ENCODE measurements around the gene TRIM40.

The TRIM40 gene

DNA sequence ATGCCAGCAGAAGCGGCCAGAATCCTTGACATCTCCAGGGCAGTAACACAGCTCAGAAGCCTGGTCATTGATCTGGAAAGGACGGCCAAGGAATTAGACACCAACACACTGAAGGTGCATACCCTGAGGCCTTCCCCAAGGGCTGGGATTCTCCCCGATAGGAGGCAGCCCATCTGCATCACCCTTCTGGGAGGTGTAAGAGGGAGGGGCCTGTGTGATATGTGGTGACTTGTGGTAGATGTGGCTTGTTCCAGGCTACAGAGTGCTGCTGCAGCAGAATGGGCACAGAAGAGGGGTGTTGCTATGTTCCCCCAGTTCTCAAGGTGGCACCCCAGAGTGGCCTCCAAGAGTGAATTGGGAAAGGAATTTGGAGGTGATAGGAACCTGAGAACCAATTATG lies 11.2 kb downstream of the TRIM40 start:
- no peak for DNase-seq (ENCODE audit: low read depth in 3 of 3, low spot score in 1 of 3)

- no peak for DNase-seq (ENCODE audit: low read depth in 3 of 3, low spot score in 1 of 3)
Observed at GRCh38 chr6:30149234-30149633, 13.3 kb downstream of the TRIM40 start.

- DNase-seq (ENCODE audit: low read depth in 3 of 3, low spot score in 1 of 3): no peak
Observed at GRCh38 chr6:30149858-30150550, 14.1 kb downstream of the TRIM40 start.

DNA sequence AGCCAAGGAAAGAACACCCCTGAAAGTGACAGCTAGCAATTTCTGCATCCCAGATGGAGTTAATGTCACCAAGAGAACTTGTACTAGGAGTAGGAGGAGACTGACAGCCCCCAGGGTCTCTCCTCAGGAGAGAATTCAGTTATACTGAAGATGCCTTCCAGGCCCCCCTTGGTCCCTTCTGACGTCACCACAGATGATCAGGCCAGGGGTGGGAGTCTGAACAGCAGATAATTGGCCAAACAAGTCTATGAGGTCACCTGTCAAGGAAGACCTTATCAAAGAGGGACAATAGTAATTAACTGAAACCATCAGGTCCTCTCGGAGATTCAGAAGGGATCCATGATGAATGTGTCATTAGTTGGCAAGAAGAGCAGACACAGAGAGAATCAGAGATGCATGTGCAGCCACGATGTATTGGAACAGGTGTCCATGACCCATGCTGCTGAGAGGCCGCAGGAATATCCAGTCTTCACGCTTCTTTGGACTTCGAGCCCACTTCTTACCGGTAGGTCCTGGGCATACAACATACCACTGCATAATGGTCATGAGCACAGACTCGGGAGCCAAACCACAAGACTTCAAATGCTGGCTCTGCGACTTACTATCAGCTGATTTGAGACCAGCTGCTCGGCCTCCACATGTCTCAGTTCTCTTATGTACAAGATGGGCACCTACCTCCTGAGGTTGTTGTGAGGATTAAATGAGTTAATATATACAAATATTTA lies 14.9 kb downstream of the TRIM40 start:
- DNase-seq (ENCODE audit: low read depth in 3 of 3, low spot score in 1 of 3): no peak

DNA sequence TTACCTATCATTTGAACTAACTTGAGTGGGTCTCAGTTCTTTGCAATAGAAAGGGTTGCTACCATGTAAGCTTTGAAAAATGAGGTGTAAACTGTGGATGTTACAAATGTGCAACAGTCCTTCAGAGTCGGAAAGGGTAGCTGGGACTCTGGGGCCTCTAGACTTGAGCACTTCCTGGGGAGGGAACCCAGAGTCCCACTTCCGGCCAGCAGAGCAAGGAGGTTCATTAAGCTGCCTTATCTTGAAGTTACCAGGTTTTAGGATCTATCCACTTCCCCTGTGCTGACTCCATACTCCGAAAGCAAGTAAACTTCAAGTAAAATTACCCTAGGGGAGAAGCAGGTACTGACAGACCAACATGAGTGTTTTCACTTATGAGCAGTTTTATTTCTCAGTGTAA lies 15.6 kb downstream of the TRIM40 start:
- DNase-seq (ENCODE audit: low read depth in 3 of 3, low spot score in 1 of 3): no peak

DNA sequence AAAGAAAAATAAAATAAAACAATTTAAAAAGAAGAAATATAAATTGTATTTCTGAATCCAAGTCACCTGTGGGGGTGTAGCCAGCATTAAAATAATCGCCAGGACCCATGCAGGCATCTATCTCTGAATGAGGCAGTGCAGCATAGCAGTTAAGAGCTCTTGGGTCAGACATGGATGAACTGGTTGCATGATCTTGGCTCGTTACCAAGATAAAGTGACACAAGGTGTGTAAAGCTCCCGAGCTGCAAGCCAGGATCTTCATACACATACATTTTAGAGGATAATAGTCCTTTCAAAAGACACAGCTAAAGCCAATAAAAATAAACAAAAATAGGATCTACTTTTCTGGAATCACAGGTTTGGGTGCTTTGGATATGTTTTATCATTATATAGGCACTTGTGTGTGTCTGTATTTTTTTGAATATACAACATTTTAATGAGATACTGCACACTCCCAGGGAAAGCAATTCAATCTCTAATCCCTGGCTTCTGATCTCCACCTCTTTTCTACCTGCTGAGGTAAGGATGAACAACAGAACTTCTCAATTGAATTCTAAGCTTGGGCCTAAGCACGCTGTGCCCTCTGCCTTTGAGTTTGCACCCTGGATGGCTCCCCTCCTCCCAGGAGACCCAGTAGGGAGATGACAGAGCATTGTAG lies 16.2 kb downstream of the TRIM40 start:
- no peak for DNase-seq (ENCODE audit: low read depth in 3 of 3, low spot score in 1 of 3)

DNA sequence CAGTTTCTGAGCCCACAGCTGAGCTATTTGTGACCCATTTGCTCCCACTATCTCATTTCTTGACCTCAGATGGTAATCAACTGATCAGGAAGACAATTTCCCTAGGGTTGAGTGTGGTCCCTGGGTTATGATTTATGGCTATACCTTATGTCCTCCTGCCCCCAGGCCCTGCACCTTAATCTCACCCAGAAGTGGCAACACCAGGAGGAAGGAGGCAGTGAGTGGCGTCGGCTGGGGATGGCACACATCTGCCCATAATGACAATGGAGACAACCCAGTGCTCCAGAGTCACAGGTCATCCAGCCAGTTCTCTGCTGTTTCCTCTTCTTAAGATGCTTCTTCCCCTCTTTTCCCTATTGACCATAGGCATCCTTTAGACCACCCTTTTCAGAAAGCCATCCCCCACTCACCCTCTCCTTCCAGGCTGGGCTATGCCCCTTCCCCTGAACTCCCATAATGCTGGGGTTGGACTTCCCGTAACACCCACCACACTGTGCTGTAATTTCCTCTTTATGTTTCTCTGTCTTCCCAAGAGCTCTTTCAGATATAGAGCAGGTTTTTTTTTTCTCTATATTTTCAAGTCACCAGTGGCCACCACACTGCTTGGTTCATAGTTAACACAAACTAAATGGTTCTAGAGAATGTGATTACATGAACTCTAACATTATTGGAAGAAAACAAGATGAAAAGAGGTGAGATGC lies 17.1 kb downstream of the TRIM40 start:
- DNase-seq (ENCODE audit: low read depth in 3 of 3, low spot score in 1 of 3): no peak

- no peak for DNase-seq (ENCODE audit: low read depth in 3 of 3, low spot score in 1 of 3)
Observed at GRCh38 chr6:30154061-30154460, 18.1 kb downstream of the TRIM40 start.

DNA sequence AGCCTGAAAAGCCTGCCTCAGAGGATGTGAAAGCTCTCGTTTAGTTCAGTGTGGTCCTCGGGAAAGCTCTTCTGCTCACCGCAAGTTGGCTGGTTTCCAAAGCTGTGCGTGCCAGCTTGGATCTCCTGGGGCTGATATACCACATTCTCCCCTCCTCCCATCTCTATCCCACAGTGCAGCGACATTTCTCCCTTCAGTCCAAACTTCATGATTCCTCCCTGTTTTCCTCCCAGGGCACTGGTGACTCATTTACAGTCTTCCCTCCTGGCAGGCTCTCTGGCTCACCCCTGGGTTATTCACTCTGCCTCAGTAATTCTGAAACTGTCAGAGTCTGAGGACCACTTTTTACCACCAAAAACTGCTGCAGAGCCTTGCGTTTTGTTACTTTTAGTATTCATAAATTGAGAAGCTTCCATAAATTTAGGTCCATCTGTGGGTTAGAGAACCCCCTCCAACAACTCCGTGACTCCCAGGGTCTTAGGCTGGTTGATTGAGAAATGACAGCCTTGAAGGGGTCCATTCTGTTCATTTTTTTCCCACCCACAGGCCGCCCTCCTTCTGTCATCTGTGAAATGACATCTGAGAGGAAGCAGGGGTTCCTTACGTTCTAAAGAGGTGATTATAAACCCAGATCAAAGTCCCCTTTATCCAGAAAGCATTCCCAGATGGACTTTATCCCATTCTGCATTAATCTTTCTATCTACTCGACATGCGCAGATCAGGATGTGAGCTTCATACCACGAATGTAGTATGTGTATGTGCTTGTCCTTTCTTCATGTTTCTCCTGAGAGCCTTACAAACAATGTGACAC lies 19.0 kb downstream of the TRIM40 start:
- DNase-seq (ENCODE audit: low read depth in 3 of 3, low spot score in 1 of 3): no peak

GRCh38 chr6:30155520-30156261 lies 19.8 kb downstream of the TRIM40 start:
- no peak for DNase-seq (ENCODE audit: low read depth in 3 of 3, low spot score in 1 of 3)

GRCh38 chr6:30156262-30156599 lies 20.3 kb downstream of the TRIM40 start:
- no peak for DNase-seq (ENCODE audit: low read depth in 3 of 3, low spot score in 1 of 3)

DNA sequence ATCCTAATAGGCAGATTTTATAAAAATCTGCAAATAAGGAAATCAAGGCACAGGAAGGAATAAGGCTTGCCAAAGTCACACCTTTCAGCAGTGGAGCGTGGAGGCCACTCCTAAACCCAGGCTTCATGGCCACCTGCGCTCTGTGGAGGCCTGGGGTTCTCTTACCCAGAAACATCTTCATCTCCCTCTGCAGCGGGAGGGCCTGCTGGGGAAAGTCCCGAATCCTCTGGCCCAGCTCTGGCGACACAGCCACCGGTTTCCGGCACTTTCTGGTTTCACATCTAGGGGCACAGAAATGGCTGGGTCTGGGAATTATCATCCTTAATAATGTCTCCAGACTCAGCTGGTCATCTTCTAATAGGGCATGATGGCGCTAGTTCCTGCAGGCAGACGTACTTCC lies 20.8 kb downstream of the TRIM40 start:
- no peak for DNase-seq (ENCODE audit: low read depth in 3 of 3, low spot score in 1 of 3)

DNA sequence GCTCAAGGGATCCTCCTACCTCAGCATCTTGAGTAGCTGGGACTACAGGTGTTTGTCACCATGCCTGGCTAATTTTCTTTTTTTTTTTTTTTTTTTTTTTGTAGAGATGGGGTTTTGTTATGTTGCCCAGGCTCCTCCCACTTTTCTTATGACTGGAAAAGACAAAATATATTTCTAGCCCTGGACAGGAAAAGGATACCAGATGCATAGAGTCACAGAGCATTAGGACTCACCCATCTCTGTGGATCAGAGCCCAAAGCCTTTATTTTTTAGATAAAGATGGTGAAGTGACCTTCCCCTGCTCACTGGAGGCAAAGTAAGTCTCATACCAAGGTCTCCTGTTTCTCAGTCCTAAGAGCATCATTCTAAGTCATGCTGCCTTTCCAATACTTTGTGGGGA lies 21.6 kb downstream of the TRIM40 start:
- DNase-seq (ENCODE audit: low read depth in 3 of 3, low spot score in 1 of 3): no peak

DNA sequence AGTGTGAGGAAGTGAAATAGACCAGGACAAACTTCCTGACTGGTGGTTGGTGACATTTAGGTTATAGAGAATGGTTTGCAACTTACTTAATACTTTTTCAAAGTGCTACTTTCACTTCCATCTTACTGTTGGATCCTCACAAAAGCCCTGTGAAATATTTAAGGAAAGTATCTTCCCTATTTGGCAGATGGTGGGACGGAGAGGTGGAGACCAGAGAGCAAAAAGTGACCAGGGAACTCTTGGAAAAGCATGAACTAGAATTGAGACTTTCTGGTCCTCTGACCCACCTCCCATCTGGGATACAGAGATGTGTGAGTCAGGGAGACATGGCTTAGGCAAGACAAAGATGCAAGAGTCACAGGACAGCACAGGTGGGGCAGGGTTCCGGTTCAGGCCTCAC lies 22.1 kb downstream of the TRIM40 start:
- no peak for DNase-seq (ENCODE audit: low read depth in 3 of 3, low spot score in 1 of 3)

- no peak for DNase-seq (ENCODE audit: low read depth in 3 of 3, low spot score in 1 of 3)
Observed at GRCh38 chr6:30158475-30159040, 22.6 kb downstream of the TRIM40 start.

DNA sequence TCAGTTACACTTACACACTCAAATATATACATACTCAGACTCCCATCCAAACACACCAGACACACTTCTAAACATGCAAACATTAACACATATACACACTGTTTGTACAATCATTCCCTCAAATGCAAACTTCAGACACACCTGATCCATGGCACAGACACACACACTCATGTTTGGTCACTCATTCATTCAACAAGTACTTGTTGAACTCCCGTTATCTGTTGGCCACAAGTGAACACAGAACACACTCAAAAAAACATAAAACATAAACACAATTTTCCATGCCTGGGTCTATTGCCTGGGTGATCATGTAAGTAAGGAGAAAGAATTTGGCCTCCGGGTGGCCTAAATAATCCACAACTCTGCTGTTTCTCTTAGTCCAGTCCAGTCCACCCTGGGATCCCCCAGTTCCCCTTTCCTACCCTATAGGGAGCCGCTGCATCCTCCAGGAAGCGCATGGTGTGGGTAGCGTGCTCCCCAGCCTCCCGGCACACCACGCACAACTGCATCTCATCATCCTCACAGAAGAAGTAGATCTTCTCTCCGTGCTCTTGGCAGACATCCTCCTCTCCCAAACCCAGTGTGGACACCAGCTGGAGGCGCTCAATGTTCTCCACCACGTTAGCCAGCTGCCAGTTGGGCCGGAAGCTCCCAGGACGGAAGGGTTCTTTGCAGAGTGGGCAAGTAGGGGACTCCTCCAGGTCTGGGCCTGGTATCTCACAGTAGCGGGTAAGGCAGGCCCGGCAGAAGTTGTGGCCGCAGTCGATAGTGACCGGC lies 24.3 kb downstream of the TRIM40 start:
- DNase-seq (ENCODE audit: low read depth in 3 of 3, low spot score in 1 of 3): no peak

DNA sequence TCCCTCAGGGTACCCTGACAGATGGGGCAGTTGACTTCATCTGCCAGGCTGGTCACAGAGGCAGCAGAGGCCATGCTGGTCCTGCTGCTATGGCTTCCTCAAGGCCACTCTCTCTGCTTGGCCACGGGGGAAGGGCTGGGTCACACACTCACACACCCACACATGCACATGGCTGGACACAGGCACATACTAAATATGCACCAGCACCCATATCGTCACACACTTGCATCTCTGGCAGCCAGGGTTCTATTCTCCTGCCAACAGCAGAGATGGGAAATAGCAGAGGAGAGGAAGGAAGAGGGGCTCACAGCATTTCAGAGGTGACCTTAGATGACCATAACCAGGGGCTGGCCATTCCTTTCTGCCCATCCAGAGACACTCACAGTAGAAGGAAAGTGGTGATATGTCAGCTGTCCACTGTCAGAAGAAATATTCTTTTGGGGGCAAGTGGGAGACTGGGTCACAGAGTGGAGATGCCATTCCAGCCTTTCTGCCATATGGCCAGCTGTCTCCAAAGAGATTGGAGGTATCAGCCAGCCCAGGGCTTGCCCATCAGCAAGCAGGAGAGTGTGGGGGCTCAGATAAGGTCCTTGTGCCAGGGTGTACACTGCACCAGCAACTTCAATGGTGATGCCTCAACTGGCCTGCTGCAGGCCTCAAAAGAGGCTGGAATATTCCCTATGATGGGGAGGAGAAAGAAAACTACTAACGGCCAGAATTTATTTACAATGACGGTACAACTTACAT lies 25.0 kb downstream of the TRIM40 start, which contains the start of gene TRIM10:
Gene TRIM10, minus strand, starts transcription at position 427 of the 747 bp plus-strand sequence. Its CDS starts 353 bp downstream, at position 74.
- DNase-seq (ENCODE audit: low read depth in 3 of 3, low spot score in 1 of 3): no peak

Measured in stimulated activated CD4-positive, alpha-beta T cell treated with anti-CD3 and anti-CD28 coated beads, TNF-alpha, amount 100 ng/mL, for 1 hour (primary cell).